Loucy (cell line): ENCODE data around the gene MYPN.

ENCODE experiments used
- CTCF ChIP-seq: fragments of 200-600 bp; sonication (generic); conservative IDR thresholded peaks from 2 replicates; pipeline ENCODE4 v1.5.1; 2014; ENCODE audit warnings: mild to moderate bottlenecking, antibody characterized with exemption, low read length
- EZH2phosphoT487 ChIP-seq: fragments of 200-600 bp; IDR thresholded peaks from 2 replicates; pipeline ENCODE4 v1.6.1; 2018; ENCODE audit warnings: antibody characterized with exemption, mild to moderate bottlenecking, moderate library complexity, borderline replicate concordance

GRCh38 chr10:68253346-68253745 lies 144.1 kb downstream of the MYPN start:
- TF ChIP-seq CTCF (no peak), EZH2phosphoT487 (no peak)
